Keratinocyte (primary cell): ENCODE measurements around the gene GJC1. TPM values are rescaled to one million over a fixed set of nuclear protein-coding genes. Genes with fewer than 3 reads are reported as not detected.

Source experiments
- DNase-seq: peaks from one replicate; pipeline ENCODE4 v3.0.0-alpha.2; 2011; ENCODE audit warnings: low read depth, missing footprints, low spot score
- FAIRE-seq: peaks from 2 replicates; lab custom pipeline; 2011; peaks lifted over from hg19 to GRCh38; lab: Jason Lieb, UNC
- H2AFZ ChIP-seq: 2 replicates; pipeline ENCODE4 v1.6.0; 2012; ENCODE audit warnings: low read length, control low read depth, inconsistent platforms; ENCODE audit not compliant: control insufficient read depth
- H3K27ac ChIP-seq: 2 replicates; pipeline ENCODE4 v1.5.1; 2011; ENCODE audit warnings: low read length; ENCODE audit not compliant: control insufficient read depth, insufficient read depth
- H3K27me3 ChIP-seq: 3 replicates; pipeline ENCODE4 v1.6.0; 2011; ENCODE audit warnings: low read length; ENCODE audit not compliant: control insufficient read depth, insufficient read depth; ENCODE audit errors: extremely low read depth
- H3K36me3 ChIP-seq, 2 experiments: 2 replicates in 1 of 2; 3 replicates in 1 of 2; pipeline ENCODE4 v1.5.1; 2011; ENCODE audit warnings: low read length in 2 of 2, mild to moderate bottlenecking in 1 of 2; ENCODE audit not compliant: control insufficient read depth in 2 of 2, insufficient read depth in 2 of 2; ENCODE audit errors: extremely low read depth in 1 of 2
- H3K4me1 ChIP-seq: 3 replicates; pipeline ENCODE4 v1.5.1; 2011; ENCODE audit warnings: low read length; ENCODE audit not compliant: control insufficient read depth, insufficient read depth; ENCODE audit errors: extremely low read depth
- H3K4me2 ChIP-seq: 3 replicates; pipeline ENCODE4 v1.6.0; 2011; ENCODE audit warnings: low read depth, low read length; ENCODE audit not compliant: control insufficient read depth, insufficient read depth; ENCODE audit errors: extremely low read depth
- H3K4me3 ChIP-seq, 3 experiments: fragments of 200-600 bp in 1 of 3; sonication (generic) in 1 of 3; 2 replicates in 2 of 3; 3 replicates in 1 of 3; pipeline ENCODE4 v1.5.1; 2011 to 2016; ENCODE audit warnings: low read length in 3 of 3, mild to moderate bottlenecking in 3 of 3, control low read depth in 2 of 3, inconsistent platforms in 1 of 3, low read depth in 1 of 3, mixed read lengths in 1 of 3, mixed run types in 1 of 3, moderate library complexity in 1 of 3; ENCODE audit not compliant: control insufficient read depth in 2 of 3, insufficient read depth in 2 of 3; ENCODE audit errors: extremely low read depth in 1 of 3
- H3K79me2 ChIP-seq: 2 replicates; pipeline ENCODE4 v1.6.0; 2012; ENCODE audit warnings: low read length; ENCODE audit not compliant: control insufficient read depth, insufficient read depth
- H3K9ac ChIP-seq: 3 replicates; pipeline ENCODE4 v1.6.0; 2011; ENCODE audit warnings: low read length; ENCODE audit not compliant: control insufficient read depth, insufficient read depth; ENCODE audit errors: extremely low read depth
- H3K9me1 ChIP-seq: 3 replicates; pipeline ENCODE4 v1.6.0; 2011; ENCODE audit warnings: low read length; ENCODE audit not compliant: control insufficient read depth, insufficient read depth; ENCODE audit errors: extremely low read depth
- H3K9me3 ChIP-seq: 2 replicates; pipeline ENCODE4 v1.5.1; 2012; ENCODE audit warnings: low read depth, low read length; ENCODE audit not compliant: control insufficient read depth
- H4K20me1 ChIP-seq: 3 replicates; pipeline ENCODE4 v1.6.0; 2011; ENCODE audit warnings: low read length; ENCODE audit not compliant: control insufficient read depth, insufficient read depth; ENCODE audit errors: extremely low read depth
- CTCF ChIP-seq, 3 experiments: IDR thresholded peaks in 1 of 3; conservative IDR thresholded peaks in 1 of 3; optimal IDR thresholded peaks in 1 of 3; 2 replicates in 2 of 3; 3 replicates in 1 of 3; pipeline versions ENCODE3 to v1.5.1; 2011; ENCODE audit warnings: low read length in 3 of 3, mild to moderate bottlenecking in 3 of 3, moderate library complexity in 2 of 3, control low read depth in 1 of 3, inconsistent platforms in 1 of 3; ENCODE audit not compliant: insufficient read depth in 2 of 3; ENCODE audit errors: extremely low read depth in 1 of 3
- EZH2 ChIP-seq: IDR thresholded peaks from one replicate; pipeline ENCODE4 v1.6.1; 2012; ENCODE audit warnings: inconsistent platforms, mild to moderate bottlenecking, low read length, moderate library complexity
- dilution Hi-C: fragments of 300-500 bp; cut with MboI; formaldehyde crosslinking; loops from one replicate; pipeline ENCODE4 v1.7.0; 2020; ENCODE audit warnings: low sequenced_read_pairs; ENCODE audit not compliant: extremely low pct_ligation_motif_present
- polyA plus RNA-seq, 5 experiments: library from polyadenylated mRNA; depleted of rRNA in 3 of 5; stranded (reverse) in 3 of 5; stranded (forward) in 1 of 5; unstranded in 1 of 5; fragments of >200 nt; gene quantifications; 1 replicate in 1 of 5; 2 replicates in 3 of 5; 3 replicates in 1 of 5; pipeline versions ENCODE4 v1.2.1 to v1.2.3, GENCODE V29; 2011 to 2012; ENCODE audit warnings: missing spikeins in 2 of 5, low read depth in 1 of 5, low replicate concordance in 1 of 5

GJC1 gene
- polyA plus RNA-seq, 1 donor (not counting 4 experiments of a cell fraction or from before 2014, with no cell fraction given): 11.1 TPM

- no peak overlapping the region for H2AFZ ChIP-seq
- TF ChIP-seq EZH2 (no peak), CTCF (optimal IDR thresholded peaks at IDR 0.05 in 1 of 3, IDR thresholded peaks at IDR 0.05 in 1 of 3, conservative IDR thresholded peaks at IDR 0.05 in 1 of 3; ENCODE audit: extremely low read depth in 1 of 3, insufficient read depth in 2 of 3, low read length in 3 of 3) (no peak)
- H3K27ac ChIP-seq: no peak overlapping the region
Measured at GRCh38 chr17:44786551-44787081, 43.5 kb downstream of the GJC1 start.

GRCh38 chr17:44785921-44786320 is 44.2 kb downstream of the GJC1 start:
- dilution Hi-C loops: no loop called here
- no peaks in the 10 kb centered on the region for H3K9me3 ChIP-seq

More at GRCh38 chr17:44786551-44787081, 43.5 kb downstream of the GJC1 start:
- H3K9me1 ChIP-seq: no peaks in the 10 kb centered on the region
- no peaks in the 10 kb centered on the region for H3K36me3 ChIP-seq
- no peaks in the 10 kb centered on the region for H4K20me1 ChIP-seq
- H3K9ac ChIP-seq: no peak overlapping the region
- no peaks in the 10 kb centered on the region for H3K4me1 ChIP-seq
- no peaks in the 10 kb centered on the region for H3K27me3 ChIP-seq
- no peaks in the 10 kb centered on the region for H3K79me2 ChIP-seq
- dilution Hi-C loops: no loop called here
- no peaks in the 10 kb centered on the region for H3K9me3 ChIP-seq
- H3K4me2 ChIP-seq: no peak overlapping the region
- no peak for FAIRE-seq
- no peak overlapping the region for H3K4me3 ChIP-seq
- no peak for DNase-seq

More at GRCh38 chr17:44785921-44786320, 44.2 kb downstream of the GJC1 start:
- Histone ChIP-seq H3K4me2 (no peak overlapping the region), H4K20me1 (no peaks in the 10 kb centered on the region), H3K4me3 (no peak overlapping the region), H3K36me3 (no peaks in the 10 kb centered on the region), H3K27ac (no peak overlapping the region), H2AFZ (no peak overlapping the region), H3K9me1 (no peaks in the 10 kb centered on the region), H3K27me3 (no peaks in the 10 kb centered on the region), H3K79me2 (no peaks in the 10 kb centered on the region), H3K4me1 (no peaks in the 10 kb centered on the region), H3K9ac (no peak overlapping the region)
- no peak for DNase-seq
- no peak for FAIRE-seq
- TF ChIP-seq CTCF (optimal IDR thresholded peaks at IDR 0.05 in 1 of 3, IDR thresholded peaks at IDR 0.05 in 1 of 3, conservative IDR thresholded peaks at IDR 0.05 in 1 of 3; ENCODE audit: extremely low read depth in 1 of 3, insufficient read depth in 2 of 3, low read length in 3 of 3) (no peak), EZH2 (no peak)
